A549 (cell line): ENCODE measurements around the gene EIF1AX. TPM values are rescaled to one million over a fixed set of nuclear protein-coding genes. Genes with fewer than 3 reads are reported as not detected.

Experiments
- ATAC-seq, 2 experiments: fragments of 200-7000 bp in 1 of 2; fragments of >200 bp in 1 of 2; cut with Nextera tagmentation in 1 of 2; cut with Tn5 transposase in 1 of 2; 3 replicates each; pipeline versions ENCODE4 v1.8.0 to v1.9.1; 2018 to 2020; ENCODE audit warnings: mild to moderate bottlenecking in 1 of 2, moderate library complexity in 1 of 2
- CTCF ChIA-PET: fragments of 300-600 bp; sonication (Branson Sonifier 250); formaldehyde crosslinking; extraction: SDS; loops from one replicate; lab custom pipeline; 2021; ENCODE audit warnings: antibody characterized with exemption, inconsistent platforms; lab: Yijun Ruan, JAX
- POLR2A ChIA-PET: fragments of 350-600 bp; formaldehyde crosslinking; extraction: SDS; loops from one replicate; lab custom pipeline; 2021; ENCODE audit warnings: antibody characterized with exemption, inconsistent platforms; lab: Yijun Ruan, JAX
- DNase-seq, 2 experiments: peaks; one replicate each; pipeline versions ENCODE4 v3.0.0 to v3.0.0-alpha.2; 2011 to 2016; ENCODE audit warnings: low read depth in 1 of 2, low spot score in 1 of 2
- FAIRE-seq: peaks from 2 replicates; lab custom pipeline; 2011; peaks lifted over from hg19 to GRCh38; lab: Jason Lieb, UNC
- H3K27ac ChIP-seq, 2 experiments: fragments of >200 bp; sonication (Bioruptor Twin); formaldehyde crosslinking; 3 replicates each; pipeline ENCODE4 v1.5.1; 2016 to 2017
- H3K4me1 ChIP-seq: fragments of >200 bp; sonication (Bioruptor Twin); formaldehyde crosslinking; 3 replicates; pipeline ENCODE4 v1.6.1; 2016
- H3K4me2 ChIP-seq: fragments of >200 bp; sonication (Bioruptor Twin); formaldehyde crosslinking; 3 replicates; pipeline ENCODE4 v1.6.1; 2016
- H3K4me3 ChIP-seq: fragments of >200 bp; sonication (Bioruptor Twin); formaldehyde crosslinking; 3 replicates; pipeline ENCODE4 v1.5.1; 2016
- H3K9me3 ChIP-seq: fragments of >200 bp; sonication (Bioruptor Twin); formaldehyde crosslinking; 3 replicates; pipeline ENCODE4 v1.6.1; 2016
- ATOH8 ChIP-seq: fragments of 250-450 bp; sonication (Bioruptor Pico); IDR thresholded peaks from 2 replicates; pipeline ENCODE4 v1.5.0; 2020; ENCODE audit warnings: low read depth, mild to moderate bottlenecking, moderate library complexity
- CBX8 ChIP-seq: fragments of 200-600 bp; sonication (generic); IDR thresholded peaks from 2 replicates; pipeline ENCODE4 v1.6.1; 2016
- CHD2 ChIP-seq: fragments of 150-350 bp; IDR thresholded peaks from 2 replicates; pipeline ENCODE4 v1.6.1; 2014; ENCODE audit warnings: low read length; ENCODE audit not compliant: partially characterized antibody
- CHD4 ChIP-seq: fragments of 200-600 bp; sonication (generic); IDR thresholded peaks from 2 replicates; pipeline ENCODE4 v1.6.1; 2016; ENCODE audit warnings: antibody characterized with exemption, mild to moderate bottlenecking, borderline replicate concordance
- E2F6 ChIP-seq: IDR thresholded peaks from 2 replicates; pipeline ENCODE4 v1.6.1; 2012; ENCODE audit warnings: low read depth, borderline replicate concordance
- EHF ChIP-seq: fragments of 250-450 bp; sonication (Bioruptor Pico); IDR thresholded peaks from 2 replicates; pipeline ENCODE4 v1.5.0; 2020; ENCODE audit warnings: mild to moderate bottlenecking
- EHMT2 ChIP-seq: fragments of 200-600 bp; sonication (generic); IDR thresholded peaks from 2 replicates; pipeline ENCODE4 v1.6.1; 2016; ENCODE audit warnings: antibody characterized with exemption, low read depth, mild to moderate bottlenecking, moderate library complexity
- FOXS1 ChIP-seq: fragments of 250-450 bp; sonication (Bioruptor Pico); IDR thresholded peaks from 2 replicates; pipeline ENCODE4 v1.5.0; 2020; ENCODE audit warnings: mild to moderate bottlenecking, moderate library complexity
- GATA3 ChIP-seq: IDR thresholded peaks from 2 replicates; pipeline ENCODE4 v1.6.1; 2012; ENCODE audit warnings: borderline replicate concordance
- HES2 ChIP-seq: fragments of >200 bp; sonication (Bioruptor Twin); formaldehyde crosslinking; IDR thresholded peaks from 2 replicates; pipeline ENCODE4 v1.6.1; 2016
- HEYL ChIP-seq: fragments of 250-450 bp; sonication (Bioruptor Pico); IDR thresholded peaks from 2 replicates; pipeline ENCODE4 v1.8.0; 2021; ENCODE audit warnings: mild to moderate bottlenecking, moderate library complexity
- HOXB5 ChIP-seq: fragments of 250-450 bp; sonication (Bioruptor Pico); IDR thresholded peaks from 2 replicates; pipeline ENCODE4 v1.5.0; 2020; ENCODE audit warnings: mild to moderate bottlenecking, moderate library complexity
- JUN ChIP-seq, 2 experiments: fragments of >200 bp; sonication (Bioruptor Twin); formaldehyde crosslinking; IDR thresholded peaks; 2 replicates in 1 of 2; 3 replicates in 1 of 2; pipeline ENCODE4 v1.6.1; 2016 to 2017
- KDM5A ChIP-seq: fragments of 200-600 bp; sonication (generic); IDR thresholded peaks from 2 replicates; pipeline ENCODE4 v1.6.1; 2016; ENCODE audit warnings: antibody characterized with exemption, mild to moderate bottlenecking
- MAZ ChIP-seq: fragments of 150-350 bp; IDR thresholded peaks from 2 replicates; pipeline ENCODE4 v1.6.1; 2014; ENCODE audit warnings: antibody characterized with exemption, low read depth, low read length, borderline replicate concordance
- MYC ChIP-seq: IDR thresholded peaks from 2 replicates; pipeline ENCODE4 v1.6.1; 2012; ENCODE audit warnings: mild to moderate bottlenecking, inconsistent platforms, low read length, improper control_type of control experiment, borderline replicate concordance
- NPAS2 ChIP-seq: fragments of 250-450 bp; sonication (Bioruptor Pico); IDR thresholded peaks from 2 replicates; pipeline ENCODE4 v1.8.0; 2022; ENCODE audit warnings: mild to moderate bottlenecking, moderate library complexity, borderline replicate concordance
- NR3C1 ChIP-seq: fragments of >200 bp; sonication (Bioruptor Twin); formaldehyde crosslinking; IDR thresholded peaks from 3 replicates; pipeline ENCODE4 v1.6.1; 2017
- POLR2A ChIP-seq: IDR thresholded peaks from 2 replicates; pipeline ENCODE4 v1.6.1; 2012; ENCODE audit warnings: mild to moderate bottlenecking, low read length
- POLR2AphosphoS2 ChIP-seq: conservative IDR thresholded peaks from 2 replicates; pipeline ENCODE4 v1.6.1; 2012; ENCODE audit warnings: low read length, improper control_type of control experiment, inconsistent platforms
- RARB ChIP-seq: fragments of 250-450 bp; sonication (Bioruptor Pico); IDR thresholded peaks from 2 replicates; pipeline ENCODE4 v1.8.0; 2021; ENCODE audit warnings: mild to moderate bottlenecking, moderate library complexity
- REST ChIP-seq: fragments of 200-600 bp; sonication (generic); IDR thresholded peaks from 2 replicates; pipeline ENCODE4 v1.6.1; 2016; ENCODE audit warnings: antibody characterized with exemption, mild to moderate bottlenecking, moderate library complexity
- ZFP36 ChIP-seq: fragments of 450-650 bp; IDR thresholded peaks from 2 replicates; pipeline ENCODE4 v1.6.1; 2014; ENCODE audit warnings: borderline replicate concordance; ENCODE audit not compliant: partially characterized antibody
- ZNF302 ChIP-seq: fragments of 250-450 bp; sonication (Bioruptor Pico); IDR thresholded peaks from 2 replicates; pipeline ENCODE4 v1.9.0; 2021; ENCODE audit warnings: inconsistent platforms, mild to moderate bottlenecking, moderate library complexity
- ZSCAN20 ChIP-seq: fragments of 250-450 bp; sonication (Bioruptor Pico); IDR thresholded peaks from 2 replicates; pipeline ENCODE4 v1.8.0; 2022; ENCODE audit warnings: mild to moderate bottlenecking, moderate library complexity
- WGBS: methylation state at CpG from one replicate; pipeline ENCODE4 v1.1.6; 2017; ENCODE audit errors: missing lambda C conversion rate; 5-methylcytosine and 5-hydroxymethylcytosine counted together
- polyA plus RNA-seq, 4 experiments: library from polyadenylated mRNA; depleted of rRNA in 3 of 4; stranded (reverse); fragments of >200 nt; fragmentation: RNase III in 1 of 4; extraction: RNeasy Plus Mini Kit Qiagen cat#74134 plus additional on column Dnase treatment in 1 of 4; gene quantifications; 2 replicates in 3 of 4; 3 replicates in 1 of 4; pipeline ENCODE4 v1.2.3, GENCODE V29; 2011 to 2017
- TF ChIP-seq, protein P1 (sequence below): fragments of >200 bp; sonication (Bioruptor Twin); formaldehyde crosslinking; IDR thresholded peaks from 3 replicates; pipeline ENCODE4 v1.6.1; 2016

Gene EIF1AX
- polyA plus RNA-seq, 2 of the 4 experiments (the other 2 are of a cell fraction) = 128 to 203 TPM

DNA sequence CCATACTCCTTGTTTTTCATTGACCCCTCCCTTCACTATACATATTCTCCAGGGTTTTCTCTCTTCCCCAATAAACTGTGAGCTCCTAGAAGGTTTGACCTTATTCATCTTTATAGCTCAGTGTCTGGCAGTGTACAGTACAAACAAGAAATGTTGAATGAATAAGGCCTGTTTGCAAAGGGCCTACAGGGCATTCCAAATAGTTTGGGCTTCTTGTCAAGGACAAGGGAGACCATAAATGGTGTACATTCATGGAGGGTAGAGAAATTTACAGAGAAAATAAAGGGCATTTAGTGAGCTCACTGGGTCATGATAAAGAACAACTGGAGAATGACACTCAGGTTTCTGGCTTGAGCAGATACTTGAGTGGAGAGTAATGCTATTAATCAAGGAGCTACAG, 47.5 kb upstream of the EIF1AX start:
- TF ChIP-seq NPAS2 (CRISPR knock-in tag) = no peak
- no peak for TF ChIP-seq HOXB5 (CRISPR knock-in tag)
- no peak for TF ChIP-seq KDM5A
- TF ChIP-seq CHD4 = no peak
- TF ChIP-seq NR3C1 = no peak
- no peak for TF ChIP-seq MYC
- TF ChIP-seq EHMT2 = no peak
- no peak for TF ChIP-seq REST
- DNase-seq (no peak), FAIRE-seq (no peak), ATAC-seq (no peak)
- POLR2A ChIA-PET = no interaction called here
- Histone ChIP-seq H3K27ac (no peak overlapping the region), H3K4me3 (no peak overlapping the region), H3K4me2 (no peak overlapping the region), H3K4me1 (no peaks in the 10 kb centered on the region), H3K9me3 (no peaks in the 10 kb centered on the region)
- CTCF ChIA-PET = interaction anchor here (0.5 to 1.7 kb wide), 2 partner anchors 64 to 451 kb away, joined by 3 to 5 read pairs; no protein-coding TSS in a partner anchor

DNA sequence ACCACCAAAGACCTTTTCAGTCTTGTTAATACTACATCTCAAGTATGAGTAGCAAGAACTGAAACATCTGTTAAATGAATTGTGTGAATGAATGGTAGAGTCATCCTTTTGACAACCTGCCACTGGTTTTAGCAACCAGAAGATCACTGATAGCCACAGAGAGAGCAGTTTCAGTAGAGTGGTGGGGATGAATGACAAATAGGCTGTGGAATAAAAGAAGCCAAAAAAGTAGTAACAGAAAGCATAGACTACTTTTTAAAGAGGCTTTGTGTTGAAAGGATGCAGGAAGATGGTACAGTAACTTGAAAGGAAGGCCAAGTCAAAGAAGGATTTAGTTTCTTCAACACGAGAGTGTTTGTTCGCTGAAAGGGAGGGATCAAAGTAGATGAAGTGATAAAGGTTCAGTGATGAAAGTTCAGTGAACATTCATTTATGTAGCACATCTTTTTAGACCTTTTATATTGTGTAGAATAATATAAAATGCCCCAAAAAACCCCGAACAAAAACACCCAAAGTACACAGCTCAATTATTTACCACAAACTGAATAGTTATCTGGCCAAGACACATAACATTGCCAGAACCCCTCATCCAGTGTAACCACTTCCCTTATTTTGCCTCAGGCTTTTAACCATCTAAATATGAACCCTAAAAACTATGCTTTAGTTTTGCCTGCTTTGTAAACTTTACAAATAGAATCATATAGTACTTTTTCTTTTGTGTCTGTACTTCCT, 40.1 kb upstream of the EIF1AX start:
- DNase-seq (no peak), FAIRE-seq (peak; percentile 98), ATAC-seq (no peak)
- no peak for TF ChIP-seq CHD2
- TF ChIP-seq GATA3 = no peak
- TF ChIP-seq EHMT2 = no peak
- TF ChIP-seq, protein P1, sequence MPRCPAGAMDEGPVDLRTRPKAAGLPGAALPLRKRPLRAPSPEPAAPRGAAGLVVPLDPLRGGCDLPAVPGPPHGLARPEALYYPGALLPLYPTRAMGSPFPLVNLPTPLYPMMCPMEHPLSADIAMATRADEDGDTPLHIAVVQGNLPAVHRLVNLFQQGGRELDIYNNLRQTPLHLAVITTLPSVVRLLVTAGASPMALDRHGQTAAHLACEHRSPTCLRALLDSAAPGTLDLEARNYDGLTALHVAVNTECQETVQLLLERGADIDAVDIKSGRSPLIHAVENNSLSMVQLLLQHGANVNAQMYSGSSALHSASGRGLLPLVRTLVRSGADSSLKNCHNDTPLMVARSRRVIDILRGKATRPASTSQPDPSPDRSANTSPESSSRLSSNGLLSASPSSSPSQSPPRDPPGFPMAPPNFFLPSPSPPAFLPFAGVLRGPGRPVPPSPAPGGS = no peak
- ChIA-PET CTCF (no interaction called here), POLR2A (no interaction called here)
- Histone ChIP-seq H3K4me1 (no peaks in the 10 kb centered on the region), H3K4me3 (no peak overlapping the region), H3K27ac (no peak overlapping the region), H3K4me2 (no peak overlapping the region), H3K9me3 (no peaks in the 10 kb centered on the region)
- WGBS = 87% methylated on average over 3 of the region's 3 CpGs

DNA sequence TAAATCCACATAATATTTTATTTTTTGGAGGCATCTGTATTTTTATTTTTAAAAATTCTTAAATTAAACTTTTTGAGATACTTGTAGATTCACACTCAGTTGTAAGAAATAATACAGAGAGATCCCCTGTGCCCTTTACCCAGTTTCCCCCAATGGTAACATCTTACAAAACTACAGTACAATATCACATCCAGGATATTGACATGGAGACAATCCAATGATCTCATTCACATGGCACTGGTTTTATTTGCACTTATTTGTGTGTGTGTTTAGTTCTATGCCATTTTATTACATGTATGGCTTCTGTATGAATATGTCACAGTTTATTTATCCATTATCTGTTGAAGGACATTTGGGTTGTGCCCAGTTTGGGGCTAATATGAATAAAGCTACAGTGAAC, 35.5 kb upstream of the EIF1AX start:
- Histone ChIP-seq H3K4me2 (no peak overlapping the region), H3K9me3 (no peaks in the 10 kb centered on the region), H3K4me1 (no peaks in the 10 kb centered on the region), H3K27ac (no peak overlapping the region), H3K4me3 (no peak overlapping the region)
- ChIA-PET CTCF (no interaction called here), POLR2A (no interaction called here)
- TF ChIP-seq ZNF302 (CRISPR knock-in tag) (no peak), HES2 (no peak), NR3C1 (no peak), CBX8 (no peak)
- DNase-seq = no peak
- ATAC-seq = no peak
- FAIRE-seq = no peak

- Histone ChIP-seq H3K4me1 (no peaks in the 10 kb centered on the region), H3K4me3 (no peak overlapping the region), H3K9me3 (no peaks in the 10 kb centered on the region), H3K27ac (no peak overlapping the region), H3K4me2 (no peak overlapping the region)
- no peak for DNase-seq
- CTCF ChIA-PET = no interaction called here
- no peak for ATAC-seq
- POLR2A ChIA-PET = interaction anchor here (0.5 kb wide), 1 partner anchor 51 kb away, joined by 3 read pairs; no protein-coding TSS in a partner anchor
- peak; percentile 49 for FAIRE-seq
- 97% methylated on average over 2 of the region's 2 CpGs for WGBS
- TF ChIP-seq HOXB5 (CRISPR knock-in tag) = no peak
- TF ChIP-seq E2F6 = no peak
- TF ChIP-seq ATOH8 (CRISPR knock-in tag) = no peak
- TF ChIP-seq HEYL (CRISPR knock-in tag) = no peak
- TF ChIP-seq ZSCAN20 (CRISPR knock-in tag) = no peak
- TF ChIP-seq FOXS1 = no peak
- TF ChIP-seq MAZ = no peak
- no peak for TF ChIP-seq JUN (IDR thresholded peaks at IDR 0.05)
- no peak for TF ChIP-seq POLR2AphosphoS2
- no peak for TF ChIP-seq EHF (CRISPR knock-in tag)
- no peak for TF ChIP-seq POLR2A
- TF ChIP-seq ZNF302 (CRISPR knock-in tag) = no peak
- TF ChIP-seq ZFP36 = no peak
- TF ChIP-seq RARB (CRISPR knock-in tag) = no peak
Observed at GRCh38 chrX:20173856-20174255, 32.2 kb upstream of the EIF1AX start.
